Measurements from ENCODE around the gene RPL13A.

- TF ChIP-seq CTCF (IDR thresholded peaks at IDR 0.05) (no peak), EZH2 (IDR thresholded peaks at IDR 0.05) (no peak)
These were observed 12.9 kb upstream of the RPL13A start for GRCh38 chr19:49474542-49474924.
